ENCODE measurements around the gene KLC4. TPM values are rescaled to one million over a fixed set of nuclear protein-coding genes. Genes with fewer than 3 reads are reported as not detected.

The KLC4 gene
- total RNA-seq, 1 donor from 2014 or later: 32.0 TPM

GRCh38 chr6:43053545-43054205 lies 5.8 kb upstream of the KLC4 start, which contains the start of gene CUL7:
Gene CUL7, minus strand, starts transcription at chr6:43053851. Its CDS starts 1,063 bp downstream, at chr6:43052788.
- Histone ChIP-seq H3K9me3 (no peaks in the 10 kb centered on the region), H3K27me3 (no peaks in the 10 kb centered on the region), H3K4me3 (peak within 1 kb of the TSS; percentile 84), H3K4me1 (peaks cover 27% of the 10 kb centered on the region), H3K27ac (peak within 1 kb of the TSS; percentile 96), H3K36me3 (peaks cover 41% of the 10 kb centered on the region)
- peak; percentile 97 for DNase-seq
- ATAC-seq: peak; percentile 97
- TF ChIP-seq CTCF (IDR thresholded peaks at IDR 0.05): no peak
- intact Hi-C loops (cut with DNase I): no loop called here

DNA sequence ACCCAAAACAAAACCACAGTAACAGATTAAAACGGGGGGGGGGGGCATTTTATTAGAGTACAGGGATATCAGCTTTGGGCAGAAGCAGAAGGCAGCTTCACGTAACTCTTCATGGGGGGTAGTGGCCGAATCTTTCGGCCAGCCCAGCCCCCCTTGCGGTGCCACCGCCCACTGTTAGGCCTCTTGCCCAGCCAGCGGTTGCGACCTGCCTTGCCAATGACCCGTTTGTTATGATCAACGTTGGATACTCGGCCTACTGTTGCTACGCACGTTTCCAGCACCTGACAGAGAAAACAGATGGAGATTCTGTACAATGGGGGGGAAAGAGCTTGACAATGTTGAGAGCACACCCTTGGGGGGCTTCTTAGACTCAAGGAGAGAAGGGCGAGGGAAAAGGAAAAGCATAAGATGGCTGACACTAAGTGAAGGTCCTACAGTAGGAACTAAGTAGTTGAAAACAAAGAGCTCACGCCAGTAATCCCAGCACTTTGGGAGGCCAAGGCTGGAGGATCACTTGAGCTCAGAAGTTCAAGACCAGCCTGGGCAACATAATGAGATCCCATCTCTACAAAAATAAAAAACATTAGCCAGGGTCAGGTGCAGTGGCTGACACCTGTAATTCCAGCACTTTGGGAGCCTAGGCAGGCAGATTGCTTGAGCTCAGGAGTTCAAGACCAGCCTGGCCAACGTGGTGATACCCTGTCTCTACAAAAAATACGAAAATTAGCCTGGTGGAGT lies 5.1 kb upstream of the KLC4 start:
- TF ChIP-seq CTCF (IDR thresholded peaks at IDR 0.05): no peak
- Histone ChIP-seq H3K9me3 (no peaks in the 10 kb centered on the region), H3K27me3 (no peaks in the 10 kb centered on the region), H3K27ac (peak overlapping the region; percentile 96), H3K4me3 (peak overlapping the region; percentile 84), H3K4me1 (peaks cover 29% of the 10 kb centered on the region), H3K36me3 (peaks cover 36% of the 10 kb centered on the region)
- ATAC-seq (no peak), DNase-seq (no peak)
- intact Hi-C loops (cut with DNase I): no loop called here

DNA sequence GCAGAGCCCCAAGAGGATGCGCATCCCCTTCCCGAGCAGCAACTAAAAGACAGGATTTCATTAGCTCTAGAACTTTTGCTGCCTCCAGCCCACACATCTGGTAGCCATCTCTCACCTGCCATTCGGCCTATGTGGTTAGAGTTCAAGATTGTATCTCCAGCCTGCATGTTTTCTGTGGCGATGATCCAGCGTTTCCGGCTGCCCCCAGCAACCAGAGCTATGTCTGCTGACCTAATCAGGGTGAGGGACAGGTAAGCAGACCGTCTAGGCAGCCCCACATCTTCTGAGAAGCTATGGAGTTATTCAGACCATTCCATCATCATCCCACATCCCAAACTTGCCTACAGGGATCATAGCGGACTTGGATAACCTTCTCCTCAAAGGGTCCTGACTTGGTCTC lies 3.5 kb upstream of the KLC4 start:
- intact Hi-C loops (cut with DNase I): no loop called here
- Histone ChIP-seq H3K27ac (no peak overlapping the region), H3K4me3 (no peak overlapping the region), H3K36me3 (peaks cover 27% of the 10 kb centered on the region), H3K9me3 (no peaks in the 10 kb centered on the region), H3K27me3 (no peaks in the 10 kb centered on the region), H3K4me1 (peaks cover 39% of the 10 kb centered on the region)
- no peak for ATAC-seq
- DNase-seq: no peak
- no peak for TF ChIP-seq CTCF (IDR thresholded peaks at IDR 0.05)

GRCh38 chr6:43058531-43058930 lies 900 bp upstream of the KLC4 start:
- no peak for TF ChIP-seq CTCF (IDR thresholded peaks at IDR 0.05)
- peaks cover 36% of the 10 kb centered on the region for H3K36me3 ChIP-seq
- peak overlapping the region; percentile 77 for H3K4me3 ChIP-seq
- intact Hi-C loops (cut with DNase I): no loop called here
- DNase-seq: no peak
- ATAC-seq: no peak
- H3K4me1 ChIP-seq: peaks cover 28% of the 10 kb centered on the region
- peak overlapping the region; percentile 83 for H3K27ac ChIP-seq
- H3K27me3 ChIP-seq: no peaks in the 10 kb centered on the region
- no peaks in the 10 kb centered on the region for H3K9me3 ChIP-seq

DNA sequence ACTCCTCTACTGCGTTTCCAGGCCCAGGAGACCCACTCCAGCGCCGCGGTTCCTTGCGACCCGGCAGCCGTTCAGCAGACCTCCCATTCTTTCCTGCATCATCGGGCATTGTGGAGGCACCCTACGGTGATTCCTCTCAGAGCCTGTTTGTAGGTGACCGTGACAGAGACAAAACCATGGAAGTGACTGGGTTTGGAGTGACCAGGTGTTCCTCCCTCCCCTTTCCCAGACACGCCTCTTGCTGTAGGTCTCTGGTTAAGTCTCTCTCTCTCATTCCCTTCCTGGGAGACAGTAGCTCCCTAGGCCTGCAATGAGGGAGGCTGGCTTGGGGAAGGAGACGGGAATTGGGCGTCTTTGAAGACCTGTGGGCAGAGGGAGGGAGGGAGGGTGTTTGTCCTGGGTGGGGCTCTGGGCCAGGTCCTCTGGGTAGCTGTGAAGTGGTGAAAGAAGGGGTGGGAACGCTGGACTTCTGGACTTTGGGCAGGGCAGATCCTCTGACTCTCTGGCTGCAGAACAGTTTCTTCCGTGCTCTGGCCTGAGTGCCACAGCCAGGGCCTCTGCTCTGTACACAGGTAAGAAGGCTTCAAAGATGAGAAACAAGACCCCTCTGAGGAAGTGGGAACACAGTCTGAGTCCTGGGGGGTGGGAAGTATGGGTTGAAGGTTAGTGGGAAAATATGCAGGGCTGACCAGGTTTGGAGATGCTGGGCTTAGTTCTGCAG lies 763 bp downstream of the KLC4 start:
- peak overlapping the region; percentile 77 for H3K4me3 ChIP-seq
- no peaks in the 10 kb centered on the region for H3K27me3 ChIP-seq
- no peak for TF ChIP-seq CTCF (IDR thresholded peaks at IDR 0.05)
- ATAC-seq (peak; percentile 59), DNase-seq (peak; percentile 77)
- intact Hi-C loops (cut with DNase I): no loop called here
- peak overlapping the region; percentile 83 for H3K27ac ChIP-seq
- peaks cover 22% of the 10 kb centered on the region for H3K4me1 ChIP-seq
- peaks cover 41% of the 10 kb centered on the region for H3K36me3 ChIP-seq
- no peaks in the 10 kb centered on the region for H3K9me3 ChIP-seq
